ENCODE measurements around the gene MS4A12.
"Not testable (repeated sequence)": the region's sequence is repeated elsewhere in the genome, so short reads cannot be mapped to it uniquely, and the experiment has no call there.

The MS4A12 gene

GRCh38 chr11:60498399-60498798, 5.8 kb downstream of the MS4A12 start:
- TF ChIP-seq, protein P1, sequence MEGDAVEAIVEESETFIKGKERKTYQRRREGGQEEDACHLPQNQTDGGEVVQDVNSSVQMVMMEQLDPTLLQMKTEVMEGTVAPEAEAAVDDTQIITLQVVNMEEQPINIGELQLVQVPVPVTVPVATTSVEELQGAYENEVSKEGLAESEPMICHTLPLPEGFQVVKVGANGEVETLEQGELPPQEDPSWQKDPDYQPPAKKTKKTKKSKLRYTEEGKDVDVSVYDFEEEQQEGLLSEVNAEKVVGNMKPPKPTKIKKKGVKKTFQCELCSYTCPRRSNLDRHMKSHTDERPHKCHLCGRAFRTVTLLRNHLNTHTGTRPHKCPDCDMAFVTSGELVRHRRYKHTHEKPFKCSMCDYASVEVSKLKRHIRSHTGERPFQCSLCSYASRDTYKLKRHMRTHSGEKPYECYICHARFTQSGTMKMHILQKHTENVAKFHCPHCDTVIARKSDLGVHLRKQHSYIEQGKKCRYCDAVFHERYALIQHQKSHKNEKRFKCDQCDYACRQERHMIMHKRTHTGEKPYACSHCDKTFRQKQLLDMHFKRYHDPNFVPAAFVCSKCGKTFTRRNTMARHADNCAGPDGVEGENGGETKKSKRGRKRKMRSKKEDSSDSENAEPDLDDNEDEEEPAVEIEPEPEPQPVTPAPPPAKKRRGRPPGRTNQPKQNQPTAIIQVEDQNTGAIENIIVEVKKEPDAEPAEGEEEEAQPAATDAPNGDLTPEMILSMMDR (IDR thresholded peaks at IDR 0.05; ENCODE audit: insufficient read depth, low read depth, low read length, missing control alignments), result no peak
- H3K4me3 ChIP-seq (ENCODE audit: low read depth, low read length), result no peak overlapping the region
- no peak for DNase-seq (ENCODE audit: low read depth)

DNA sequence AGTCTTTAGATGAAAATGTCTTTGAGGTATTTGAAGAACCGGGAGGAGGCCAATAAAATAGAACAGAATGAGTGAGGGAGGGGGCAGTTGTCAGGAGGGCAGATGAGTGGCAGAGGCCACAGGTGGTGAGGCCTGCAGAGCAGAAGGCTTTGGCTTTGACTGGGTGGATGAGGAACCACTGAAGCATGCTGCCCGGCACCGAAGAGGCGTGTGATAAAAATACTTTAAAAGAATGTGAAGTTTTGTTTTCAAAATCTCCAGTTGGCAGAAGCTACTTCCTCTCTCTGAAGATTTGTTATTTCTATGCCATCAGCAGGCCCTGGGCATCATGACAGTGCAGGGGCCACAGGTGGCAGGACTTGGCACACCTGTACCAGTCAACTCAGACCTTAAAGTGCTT, 6.3 kb downstream of the MS4A12 start:
- no peak overlapping the region for H3K4me3 ChIP-seq (ENCODE audit: low read depth, low read length)
- TF ChIP-seq, protein P1 (IDR thresholded peaks at IDR 0.05; ENCODE audit: insufficient read depth, low read depth, low read length, missing control alignments), result no peak
- DNase-seq (ENCODE audit: low read depth), result peak; percentile 40

GRCh38 chr11:60500276-60500910, 7.8 kb downstream of the MS4A12 start:
- TF ChIP-seq, protein P1 (IDR thresholded peaks at IDR 0.05; ENCODE audit: insufficient read depth, low read depth, low read length, missing control alignments), result no peak
- DNase-seq (ENCODE audit: low read depth), result no peak
- no peak overlapping the region for H3K4me3 ChIP-seq (ENCODE audit: low read depth, low read length)

DNA sequence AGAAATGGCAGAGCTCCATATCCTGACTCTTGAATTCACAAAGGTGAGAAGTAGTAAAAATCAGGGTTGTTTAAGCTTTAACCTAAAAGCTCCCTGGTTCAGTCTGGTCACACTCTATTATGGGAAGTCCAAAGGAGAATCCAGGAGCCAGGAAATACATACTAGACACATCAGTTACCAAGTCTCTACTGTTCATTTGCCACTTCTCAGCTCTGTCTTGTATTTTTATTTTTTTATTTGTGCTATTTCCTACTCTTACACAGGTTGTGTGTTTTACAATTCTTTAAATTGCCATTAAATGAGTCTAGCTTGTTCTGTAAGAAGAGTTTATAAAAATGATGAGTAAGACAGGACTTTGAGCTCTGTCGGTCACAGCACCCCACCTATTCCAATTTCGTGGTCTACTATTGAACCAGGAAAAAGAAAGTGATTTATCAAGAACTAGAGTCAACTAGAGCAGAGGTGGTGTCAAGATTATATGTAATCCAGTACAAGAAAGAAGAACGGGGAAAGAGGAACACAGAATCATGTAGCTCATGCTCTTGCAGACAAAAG, 9.7 kb downstream of the MS4A12 start:
- H3K4me3 ChIP-seq (ENCODE audit: low read depth, low read length), result no peak overlapping the region
- TF ChIP-seq, protein P1 (IDR thresholded peaks at IDR 0.05; ENCODE audit: insufficient read depth, low read depth, low read length, missing control alignments), result no peak
- DNase-seq (ENCODE audit: low read depth), result no peak

DNA sequence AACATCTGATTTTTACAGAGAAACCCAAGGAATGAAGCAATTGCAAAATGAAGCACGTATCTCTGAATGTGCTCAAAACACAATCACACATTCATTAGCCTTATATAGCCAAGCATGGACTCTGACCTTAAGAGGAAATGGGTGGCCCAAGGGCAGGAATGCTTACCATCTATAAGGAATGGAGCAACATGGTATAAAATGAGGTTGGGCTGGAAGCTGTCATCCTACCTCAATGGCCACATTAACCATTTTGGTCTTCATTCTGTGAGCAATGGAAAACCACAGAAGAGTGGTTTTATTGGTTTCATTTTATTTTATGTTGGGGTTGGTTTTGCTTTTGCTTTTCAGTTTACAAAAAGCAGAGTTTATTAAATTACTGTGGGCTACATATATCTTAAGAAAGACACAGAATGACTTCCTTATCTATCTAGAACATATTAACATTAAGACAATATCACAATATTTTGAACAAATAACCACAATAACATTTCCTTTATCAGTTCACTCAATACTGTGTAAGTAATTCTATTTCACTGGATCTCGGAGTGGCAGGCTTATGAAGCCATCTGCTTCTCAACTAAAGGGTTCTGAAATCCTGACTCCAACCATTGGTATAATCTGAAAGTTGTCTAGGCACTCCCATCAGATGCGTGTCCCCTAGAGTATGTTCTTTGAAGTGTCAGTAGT, 11.8 kb downstream of the MS4A12 start:
- H3K4me3 ChIP-seq (ENCODE audit: low read depth, low read length), result no peak overlapping the region
- peak; percentile 36 for DNase-seq (ENCODE audit: low read depth)
- TF ChIP-seq, protein P1 (IDR thresholded peaks at IDR 0.05; ENCODE audit: insufficient read depth, low read depth, low read length, missing control alignments), result no peak

DNA sequence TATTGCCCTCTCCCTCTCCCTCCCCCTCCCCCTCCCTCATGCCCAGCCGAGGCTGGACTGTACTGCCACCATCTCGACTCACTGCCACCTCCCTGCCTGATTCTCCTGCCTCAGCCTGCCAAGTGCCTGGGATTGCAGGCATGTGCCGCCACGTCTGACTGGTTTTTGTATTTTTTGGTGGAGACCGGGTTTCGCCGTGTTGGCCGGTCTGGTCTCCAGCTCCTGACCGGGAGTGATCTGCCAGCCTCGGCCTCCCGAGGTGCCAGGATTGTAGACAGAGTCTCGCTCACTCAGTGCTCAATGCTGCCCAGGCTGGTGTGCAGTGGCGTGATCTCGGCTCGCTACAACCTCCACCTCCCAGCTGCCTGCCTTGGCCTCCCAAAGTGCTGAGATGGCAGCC, 17.0 kb downstream of the MS4A12 start:
- DNase-seq (ENCODE audit: low read depth), result not testable (repeated sequence)

GRCh38 chr11:60510209-60510608, 17.6 kb downstream of the MS4A12 start:
- not testable (repeated sequence) for DNase-seq (ENCODE audit: low read depth); H3K4me3 ChIP-seq (ENCODE audit: low read depth, low read length)

More for the DNA sequence above, 17.0 kb downstream of the MS4A12 start:
- not testable (repeated sequence) for H3K4me3 ChIP-seq (ENCODE audit: low read depth, low read length)

DNA sequence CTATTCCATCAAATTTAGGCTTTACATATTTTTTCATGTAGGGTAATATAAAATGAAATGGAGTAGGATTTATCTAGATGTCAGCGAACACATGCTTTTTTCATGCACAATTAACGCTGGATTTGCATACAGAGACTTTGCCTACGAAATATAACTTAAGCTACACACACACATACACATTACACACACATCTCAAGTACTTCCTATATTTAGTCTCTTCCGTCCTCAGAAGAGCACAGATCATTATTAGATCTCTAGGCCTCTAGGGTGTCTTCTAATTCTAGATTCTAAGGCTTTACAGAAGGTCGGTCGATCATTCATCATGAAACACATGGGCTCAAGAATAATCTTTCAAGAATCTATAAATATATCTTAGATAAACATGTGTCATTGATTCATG, 18.8 kb downstream of the MS4A12 start:
- TF ChIP-seq, protein P1 (IDR thresholded peaks at IDR 0.05; ENCODE audit: insufficient read depth, low read depth, low read length, missing control alignments), result no peak
- DNase-seq (ENCODE audit: low read depth), result no peak
- no peak overlapping the region for H3K4me3 ChIP-seq (ENCODE audit: low read depth, low read length)
